ENCODE measurements around the gene TAF1C.

- no peak for TF ChIP-seq CTCF (conservative IDR thresholded peaks at IDR 0.05)
- TF ChIP-seq EZH2 (IDR thresholded peaks at IDR 0.05; ENCODE audit: low read depth) = no peak
These were observed 9.2 kb downstream of the TAF1C start for GRCh38 chr16:84177741-84178073.
